Kidney (tissue), 14 donors: ENCODE results near the gene UTS2B. TPM values are rescaled to one million over a fixed set of nuclear protein-coding genes. Genes with fewer than 3 reads are reported as not detected.
A peak's percentile ranks its signal among the peaks of the same experiment; 100 is the strongest.

Source experiments
- DNase-seq, 5 donors: peaks; one replicate each; pipeline ENCODE4 v3.0.0-alpha.2; 2013 to 2020
- FAIRE-seq: peaks from 2 replicates; lab custom pipeline; 2012; peaks lifted over from hg19 to GRCh38; lab: Jason Lieb, UNC
- H3K27ac ChIP-seq, 2 donors: one replicate each; pipeline ENCODE4 v1.7.0; 2013; ENCODE audit warnings: low read depth in 2 of 2, low read length in 2 of 2, inconsistent platforms in 1 of 2
- H3K27me3 ChIP-seq: one replicate; pipeline ENCODE4 v1.7.1; 2013; ENCODE audit warnings: low read length, inconsistent platforms; ENCODE audit not compliant: control insufficient read depth, insufficient read depth
- H3K36me3 ChIP-seq, 3 donors: one replicate each; pipeline versions ENCODE4 v1.7.0 to v1.7.1; 2013; ENCODE audit warnings: low read length in 3 of 3, control low read depth in 1 of 3, inconsistent platforms in 1 of 3; ENCODE audit not compliant: insufficient read depth in 3 of 3, control insufficient read depth in 2 of 3
- H3K4me1 ChIP-seq, 3 donors: one replicate each; pipeline versions ENCODE4 v1.7.0 to v1.7.1; 2013; ENCODE audit warnings: low read length in 3 of 3, inconsistent platforms in 1 of 3, low read depth in 1 of 3; ENCODE audit not compliant: control insufficient read depth in 2 of 3, insufficient read depth in 2 of 3
- H3K4me3 ChIP-seq, 3 donors: one replicate each; pipeline versions ENCODE4 v1.7.0 to v1.8.1; 2013; ENCODE audit warnings: low read length in 3 of 3, control low read depth in 1 of 3, inconsistent platforms in 1 of 3
- H3K9ac ChIP-seq, 3 donors: one replicate each; pipeline versions ENCODE4 v1.7.0 to v1.7.1; 2013; ENCODE audit warnings: low read length in 3 of 3, control low read depth in 1 of 3, inconsistent platforms in 1 of 3
- H3K9me3 ChIP-seq, 3 donors: one replicate each; pipeline versions ENCODE4 v1.7.0 to v1.7.1; 2013; ENCODE audit warnings: low read length in 3 of 3, control low read depth in 1 of 3, inconsistent platforms in 1 of 3; ENCODE audit not compliant: control insufficient read depth in 2 of 3, insufficient read depth in 1 of 3
- CTCF ChIP-seq: IDR thresholded peaks from 3 replicates; pipeline ENCODE4 v1.5.1; 2012; ENCODE audit warnings: mild to moderate bottlenecking, moderate library complexity, borderline replicate concordance; ENCODE audit not compliant: insufficient read depth; ENCODE audit errors: extremely low read depth
- intact Hi-C: fragments of 100-400 bp; cut with DNase I; formaldehyde crosslinking; loops from one replicate; pipeline ENCODE4 v1.11.1; 2022
- polyA plus RNA-seq: library from polyadenylated mRNA; stranded (reverse); fragments of 350-450 nt; fragmentation: Illumina TruSeq; extraction: RNeasy Lipid Tissue Mini Kit (QIAGEN cat#74804); gene quantifications from one replicate; pipeline ENCODE4 v1.2.3, GENCODE V29; 2014; ENCODE audit warnings: low read depth, low replicate concordance; ENCODE audit not compliant: insufficient read depth
- total RNA-seq: library from RNA; stranded (reverse); fragmentation: NEBNext Ultra II Directional; extraction: Animal tissue kit (Norgen Biotek cat#: 25700); gene quantifications from one replicate; pipeline ENCODE4 v1.2.1, GENCODE V29; 2021
- donor health status: control.
- donor health status: control.
- donor health status: control.
- donor health status: control.
- donor health status: control.
- donor health status: DM: yes; HTN: yes; CAD: no.
- donor health status: Normal renal cell carcinoma (clear cell type).

Gene UTS2B
- total and polyA plus RNA-seq, 2 donors from 2014 or later, result 0.41 TPM; not detected in 1

- no peaks in the 10 kb centered on the region for H3K9me3 ChIP-seq
- H3K4me1 ChIP-seq, result no peaks in the 10 kb centered on the region
- intact Hi-C loops, result no loop called here
- no peaks in the 10 kb centered on the region for H3K27me3 ChIP-seq
- no peak for FAIRE-seq
- H3K4me3 ChIP-seq, result no peak overlapping the region
- H3K27ac ChIP-seq, result no peak overlapping the region
- H3K9ac ChIP-seq, result no peak overlapping the region
- no peak for TF ChIP-seq CTCF
- no peaks in the 10 kb centered on the region for H3K36me3 ChIP-seq
- no peak for DNase-seq
Measured at GRCh38 chr3:191296041-191296541, 34.2 kb downstream of the UTS2B start.

GRCh38 chr3:191294291-191294690 lies 36.0 kb downstream of the UTS2B start:
- DNase-seq (no peak), FAIRE-seq (no peak)
- Histone ChIP-seq H3K9ac (no peak overlapping the region), H3K36me3 (no peaks in the 10 kb centered on the region), H3K4me1 (no peaks in the 10 kb centered on the region), H3K4me3 (no peak overlapping the region), H3K27ac (no peak overlapping the region), H3K27me3 (no peaks in the 10 kb centered on the region), H3K9me3 (no peaks in the 10 kb centered on the region)
- no peak for TF ChIP-seq CTCF
- intact Hi-C loops, result no loop called here

GRCh38 chr3:191292243-191293015 lies 37.9 kb downstream of the UTS2B start:
- H3K9me3 ChIP-seq, result no peaks in the 10 kb centered on the region
- no peak overlapping the region for H3K4me3 ChIP-seq
- no peak for DNase-seq
- no peak overlapping the region for H3K9ac ChIP-seq
- FAIRE-seq, result peak; percentile 45
- H3K27ac ChIP-seq, result no peak overlapping the region
- no peaks in the 10 kb centered on the region for H3K4me1 ChIP-seq
- H3K36me3 ChIP-seq, result no peaks in the 10 kb centered on the region
- no peak for TF ChIP-seq CTCF
- intact Hi-C loops, result no loop called here
- no peaks in the 10 kb centered on the region for H3K27me3 ChIP-seq
